Measurements from ENCODE around the gene AARS2.
"Not testable (repeated sequence)": the region's sequence is repeated elsewhere in the genome, so short reads cannot be mapped to it uniquely, and the experiment has no call there.

GRCh38 chr6:44314657-44315056, 1.5 kb upstream of the AARS2 start:
- not testable (repeated sequence) for TF ChIP-seq MAX (IDR thresholded peaks at IDR 0.05; ENCODE audit: low read depth, low read length); POLR2A (IDR thresholded peaks at IDR 0.05; ENCODE audit: extremely low read depth, insufficient read length); MYC (IDR thresholded peaks at IDR 0.05; ENCODE audit: low read depth, low read length)
- TF ChIP-seq, protein P1, sequence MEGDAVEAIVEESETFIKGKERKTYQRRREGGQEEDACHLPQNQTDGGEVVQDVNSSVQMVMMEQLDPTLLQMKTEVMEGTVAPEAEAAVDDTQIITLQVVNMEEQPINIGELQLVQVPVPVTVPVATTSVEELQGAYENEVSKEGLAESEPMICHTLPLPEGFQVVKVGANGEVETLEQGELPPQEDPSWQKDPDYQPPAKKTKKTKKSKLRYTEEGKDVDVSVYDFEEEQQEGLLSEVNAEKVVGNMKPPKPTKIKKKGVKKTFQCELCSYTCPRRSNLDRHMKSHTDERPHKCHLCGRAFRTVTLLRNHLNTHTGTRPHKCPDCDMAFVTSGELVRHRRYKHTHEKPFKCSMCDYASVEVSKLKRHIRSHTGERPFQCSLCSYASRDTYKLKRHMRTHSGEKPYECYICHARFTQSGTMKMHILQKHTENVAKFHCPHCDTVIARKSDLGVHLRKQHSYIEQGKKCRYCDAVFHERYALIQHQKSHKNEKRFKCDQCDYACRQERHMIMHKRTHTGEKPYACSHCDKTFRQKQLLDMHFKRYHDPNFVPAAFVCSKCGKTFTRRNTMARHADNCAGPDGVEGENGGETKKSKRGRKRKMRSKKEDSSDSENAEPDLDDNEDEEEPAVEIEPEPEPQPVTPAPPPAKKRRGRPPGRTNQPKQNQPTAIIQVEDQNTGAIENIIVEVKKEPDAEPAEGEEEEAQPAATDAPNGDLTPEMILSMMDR (IDR thresholded peaks at IDR 0.05; ENCODE audit: low read depth, low read length): not testable (repeated sequence)
